Panc1 (cell line): ENCODE data around the gene OGA. TPM values are rescaled to one million over a fixed set of nuclear protein-coding genes. Genes with fewer than 3 reads are reported as not detected.
A peak's percentile ranks its signal among the peaks of the same experiment; 100 is the strongest.

Source experiments
- ATAC-seq: fragments of 200-7000 bp; cut with Tn5 transposase; 2 replicates; pipeline ENCODE4 v1.9.1; 2020; ENCODE audit warnings: mild to moderate bottlenecking, moderate library complexity
- BruUV-seq: library from RNA; stranded (reverse); fragments of 400-500 nt; replicated peaks from 2 replicates; lab custom pipeline; 2021; lab: Mats Ljungman, UMichigan
- CTCF ChIA-PET: fragments of 300-600 bp; sonication (Branson Sonifier 250); formaldehyde crosslinking; loops from one replicate; lab custom pipeline; 2022; ENCODE audit warnings: antibody characterized with exemption; lab: Charles Lee
- POLR2A ChIA-PET: fragments of 300-600 bp; sonication (Branson Sonifier 250); formaldehyde crosslinking; loops from one replicate; lab custom pipeline; 2022; ENCODE audit warnings: antibody characterized with exemption; lab: Charles Lee
- DNase-seq: peaks from one replicate; pipeline ENCODE4 v3.0.0-alpha.2; 2010; ENCODE audit warnings: low read depth, low spot score
- H3K27ac ChIP-seq: 2 replicates; pipeline ENCODE4 v1.5.1; 2011; ENCODE audit warnings: mild to moderate bottlenecking, low read length, inconsistent platforms
- H3K27me3 ChIP-seq: fragments of 200-500 bp; sonication (Bioruptor generic); 2 replicates; pipeline ENCODE4 v1.6.0; 2014; ENCODE audit warnings: low read length, inconsistent platforms; ENCODE audit not compliant: control insufficient read depth, insufficient read depth
- H3K36me3 ChIP-seq: fragments of 200-500 bp; sonication (Bioruptor generic); 2 replicates; pipeline ENCODE4 v1.5.1; 2014; ENCODE audit warnings: inconsistent platforms, mild to moderate bottlenecking, low read length, moderate library complexity; ENCODE audit not compliant: control insufficient read depth, insufficient read depth
- H3K4me1 ChIP-seq: 2 replicates; pipeline ENCODE4 v1.5.1; 2011; ENCODE audit warnings: inconsistent platforms, mild to moderate bottlenecking, low read length, moderate library complexity; ENCODE audit not compliant: control insufficient read depth, insufficient read depth
- H3K4me3 ChIP-seq, 2 experiments: 2 replicates each; pipeline ENCODE4 v1.5.1; 2011 to 2012; ENCODE audit warnings: low read depth in 2 of 2, low read length in 2 of 2, mild to moderate bottlenecking in 2 of 2, inconsistent platforms in 1 of 2, moderate library complexity in 1 of 2
- H3K9me3 ChIP-seq: fragments of 200-500 bp; sonication (Bioruptor generic); 2 replicates; pipeline ENCODE4 v1.5.1; 2014; ENCODE audit warnings: low read depth, mild to moderate bottlenecking, inconsistent platforms, low read length, moderate library complexity; ENCODE audit not compliant: control insufficient read depth, insufficient read depth
- POLR2AphosphoS5 ChIP-seq: IDR thresholded peaks from 2 replicates; pipeline ENCODE4 v1.6.1; 2012; ENCODE audit warnings: mild to moderate bottlenecking, low read depth, low read length, moderate library complexity
- REST ChIP-seq, 2 experiments: IDR thresholded peaks; 2 replicates each; pipeline ENCODE4 v1.6.1; 2011 to 2012; ENCODE audit warnings: low read depth in 2 of 2, control low read depth in 1 of 2, low read length in 1 of 2, mild to moderate bottlenecking in 1 of 2, moderate library complexity in 1 of 2; ENCODE audit not compliant: insufficient read depth in 1 of 2
- SIN3A ChIP-seq: IDR thresholded peaks from 2 replicates; pipeline ENCODE4 v1.6.1; 2012; ENCODE audit warnings: low read depth, mild to moderate bottlenecking, low read length, moderate library complexity, borderline replicate concordance; ENCODE audit not compliant: insufficient read depth
- TCF7L2 ChIP-seq: IDR thresholded peaks from 2 replicates; pipeline ENCODE4 v1.6.1; 2011; ENCODE audit warnings: mild to moderate bottlenecking, low read depth, low read length, inconsistent platforms
- in situ Hi-C: cut with HindIII; loops from 2 replicates; pipeline ENCODE4 v1.10.0; 2016; ENCODE audit warnings: low sequenced_read_pairs, low pct_unique_long_range_greater_than_20kb
- intact Hi-C: fragments of 100-400 bp; cut with micrococcal nuclease; formaldehyde crosslinking; loops from one replicate; pipeline ENCODE4 v1.10.0; 2022; ENCODE audit not compliant: unreplicated experiment
- total RNA-seq: library from RNA; stranded (reverse); gene quantifications from one replicate; pipeline ENCODE4 v1.2.1, GENCODE V29; 2021; ENCODE audit not compliant: unreplicated experiment
- TF ChIP-seq, protein P1 (sequence below): fragments of 450-650 bp; IDR thresholded peaks from 2 replicates; pipeline ENCODE4 v1.5.1; 2017; ENCODE audit warnings: mild to moderate bottlenecking

The OGA gene
- total RNA-seq, 1 experiment from 2014 or later, result 117 TPM

- TF ChIP-seq REST (IDR thresholded peaks at IDR 0.05; ENCODE audit: insufficient read depth in 1 of 2, low read depth in 2 of 2, low read length in 1 of 2) (no peak), POLR2AphosphoS5 (no peak), SIN3A (no peak), TCF7L2 (no peak)
- TF ChIP-seq, protein P1, sequence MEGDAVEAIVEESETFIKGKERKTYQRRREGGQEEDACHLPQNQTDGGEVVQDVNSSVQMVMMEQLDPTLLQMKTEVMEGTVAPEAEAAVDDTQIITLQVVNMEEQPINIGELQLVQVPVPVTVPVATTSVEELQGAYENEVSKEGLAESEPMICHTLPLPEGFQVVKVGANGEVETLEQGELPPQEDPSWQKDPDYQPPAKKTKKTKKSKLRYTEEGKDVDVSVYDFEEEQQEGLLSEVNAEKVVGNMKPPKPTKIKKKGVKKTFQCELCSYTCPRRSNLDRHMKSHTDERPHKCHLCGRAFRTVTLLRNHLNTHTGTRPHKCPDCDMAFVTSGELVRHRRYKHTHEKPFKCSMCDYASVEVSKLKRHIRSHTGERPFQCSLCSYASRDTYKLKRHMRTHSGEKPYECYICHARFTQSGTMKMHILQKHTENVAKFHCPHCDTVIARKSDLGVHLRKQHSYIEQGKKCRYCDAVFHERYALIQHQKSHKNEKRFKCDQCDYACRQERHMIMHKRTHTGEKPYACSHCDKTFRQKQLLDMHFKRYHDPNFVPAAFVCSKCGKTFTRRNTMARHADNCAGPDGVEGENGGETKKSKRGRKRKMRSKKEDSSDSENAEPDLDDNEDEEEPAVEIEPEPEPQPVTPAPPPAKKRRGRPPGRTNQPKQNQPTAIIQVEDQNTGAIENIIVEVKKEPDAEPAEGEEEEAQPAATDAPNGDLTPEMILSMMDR, result no peak
Measured at GRCh38 chr10:101824736-101825135, 6.5 kb upstream of the OGA start.

DNA sequence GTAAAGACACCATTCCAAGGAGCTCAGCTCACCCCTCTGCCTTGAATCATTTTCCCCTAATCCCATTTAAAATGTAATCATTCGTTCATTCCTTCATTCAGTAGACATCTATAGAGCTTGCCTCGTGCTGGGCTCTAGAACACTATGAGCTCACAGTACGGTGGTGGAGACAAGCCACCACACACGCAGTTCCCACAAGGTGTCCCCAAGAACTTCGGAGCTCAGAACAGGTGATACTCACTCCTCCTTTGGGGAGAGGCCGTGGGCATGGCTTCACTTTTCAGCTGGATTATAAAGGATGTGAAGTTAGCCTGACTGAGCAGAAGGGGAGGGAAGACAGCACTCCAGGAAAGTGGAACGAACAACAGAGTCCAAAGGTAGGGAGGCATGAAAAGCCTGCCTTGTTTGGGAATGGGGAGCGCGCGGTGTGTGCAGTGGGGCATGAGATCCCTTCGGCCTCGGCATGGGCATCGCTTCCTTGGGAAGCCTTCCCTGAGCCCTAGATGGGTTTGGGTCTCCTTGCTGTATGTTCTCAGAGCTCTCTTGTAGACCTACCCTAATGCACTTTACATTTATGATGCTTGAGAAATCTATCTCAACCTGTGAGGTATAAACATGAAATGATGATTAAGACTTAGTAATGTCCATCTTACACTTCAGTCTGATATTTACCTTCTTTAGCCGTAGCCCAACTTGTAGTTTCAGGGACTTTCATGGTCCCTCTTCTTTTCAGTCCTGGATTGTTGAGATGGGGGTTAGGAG is 809 bp upstream of the OGA start:
- H3K4me1 ChIP-seq, result peaks cover 12% of the 10 kb centered on the region
- H3K27ac ChIP-seq, result peak overlapping the region; percentile 98
- H3K36me3 ChIP-seq, result peaks cover 11% of the 10 kb centered on the region; the same call in 1 of the 2 replicates
- ChIA-PET POLR2A (interaction anchor here (0.6 kb wide), 1 partner anchor 142 kb away, joined by 5 read pairs; no protein-coding TSS in a partner anchor), CTCF (interaction anchor here (0.5 to 1.6 kb wide), 3 partner anchors 38 to 285 kb away, joined by 3 to 6 read pairs (median 6); no protein-coding TSS in a partner anchor)
- DNase-seq (no peak), ATAC-seq (peak; percentile 63)
- no peaks in the 10 kb centered on the region for H3K27me3 ChIP-seq
- BruUV-seq, result TSS peak; percentile 91
- 0 out of 2 replicates have a peak, but pooled peaks have one; percentile 51 for TF ChIP-seq SIN3A
- TF ChIP-seq, protein P1, result no peak
- in situ Hi-C loops (no loop called here), intact Hi-C loops (no loop called here)
- H3K9me3 ChIP-seq, result no peaks in the 10 kb centered on the region
- H3K4me3 ChIP-seq, result peak overlapping the region; percentile 84 to 87

More at GRCh38 chr10:101824736-101825135, 6.5 kb upstream of the OGA start:
- intact Hi-C loops (no loop called here), in situ Hi-C loops (no loop called here)
- BruUV-seq, result no TSS peak
- CTCF ChIA-PET, result no interaction called here
- Histone ChIP-seq H3K36me3 (no peaks in the 10 kb centered on the region), H3K27ac (no peak overlapping the region), H3K9me3 (no peaks in the 10 kb centered on the region), H3K4me1 (0 out of 2 replicates have a peak, but pooled peaks cover under 1% of the 10 kb centered on the region), H3K4me3 (no peak overlapping the region), H3K27me3 (no peaks in the 10 kb centered on the region)
- ATAC-seq (no peak), DNase-seq (no peak)
- POLR2A ChIA-PET, result no interaction called here
